B cell (primary cell): ENCODE data around the gene PCSK7. TPM values are rescaled to one million over a fixed set of nuclear protein-coding genes. Genes with fewer than 3 reads are reported as not detected.

Experiments
- ATAC-seq: fragments of 200-7000 bp; cut with Tn5 transposase; one replicate; pipeline ENCODE4 v1.10.0; 2021; ENCODE audit warnings: low read depth, mild to moderate bottlenecking, moderate number of reproducible peaks, moderate library complexity
- CTCF ChIA-PET: fragments of 350-600 bp; sonication (Branson Sonifier 250); formaldehyde crosslinking; loops from one replicate; lab custom pipeline; 2021; ENCODE audit warnings: antibody characterized with exemption, inconsistent platforms; lab: Charles Lee
- POLR2A ChIA-PET: fragments of 350-600 bp; sonication (Branson Sonifier 250); formaldehyde crosslinking; loops from one replicate; lab custom pipeline; 2021; ENCODE audit warnings: antibody characterized with exemption; lab: Charles Lee
- DNase-seq: peaks from one replicate; pipeline ENCODE4 v3.0.0; 2013
- H2AFZ ChIP-seq: 2 replicates; pipeline ENCODE4 v1.6.1; 2012; ENCODE audit warnings: mild to moderate bottlenecking, low read depth, low read length; ENCODE audit not compliant: insufficient read depth, poor library complexity, severe bottlenecking
- H3K27ac ChIP-seq, 2 donors: 1 replicate in 1 of 2; 2 replicates in 1 of 2; pipeline ENCODE4 v1.5.1; 2012 to 2013; ENCODE audit warnings: low read length in 2 of 2, mild to moderate bottlenecking in 2 of 2, moderate library complexity in 1 of 2
- H3K27me3 ChIP-seq, 4 experiments: fragments of 200-600 bp in 1 of 4; sonication (generic) in 1 of 4; replicated peaks in 1 of 4; 1 replicate in 2 of 4; 2 replicates in 2 of 4; pipeline versions ENCODE4 v1.6.1 to v1.7.0; 2013 to 2016; ENCODE audit warnings: low read length in 3 of 4, mild to moderate bottlenecking in 2 of 4, mixed read lengths in 1 of 4, moderate library complexity in 1 of 4; ENCODE audit not compliant: insufficient read depth in 4 of 4, control insufficient read depth in 3 of 4; ENCODE audit errors: control extremely low read depth in 1 of 4
- H3K36me3 ChIP-seq, 2 experiments: replicated peaks in 1 of 2; 1 replicate in 1 of 2; 2 replicates in 1 of 2; pipeline versions ENCODE4 v1.6.1 to v1.7.1; 2013; ENCODE audit warnings: low read length in 1 of 2; ENCODE audit not compliant: insufficient read depth in 2 of 2, control insufficient read depth in 1 of 2; ENCODE audit errors: control extremely low read depth in 1 of 2, extremely low read depth in 1 of 2
- H3K4me1 ChIP-seq, 2 donors: fragments of 200-600 bp in 1 of 2; sonication (generic) in 1 of 2; 1 replicate in 1 of 2; 2 replicates in 1 of 2; pipeline versions ENCODE4 v1.5.1 to v1.6.1; 2013 to 2017; ENCODE audit warnings: low read length in 2 of 2; ENCODE audit not compliant: control insufficient read depth in 2 of 2, insufficient read depth in 2 of 2
- H3K4me2 ChIP-seq: replicated peaks from 2 replicates; pipeline ENCODE3; 2012; ENCODE audit warnings: mild to moderate bottlenecking, low read depth, low read length; ENCODE audit not compliant: poor library complexity, severe bottlenecking
- H3K4me3 ChIP-seq, 5 experiments: fragments of 200-600 bp in 1 of 5; sonication (generic) in 1 of 5; 1 replicate in 3 of 5; 2 replicates in 2 of 5; pipeline versions ENCODE4 v1.5.1 to v1.7.0; 2011 to 2016; ENCODE audit warnings: low read length in 4 of 5, mild to moderate bottlenecking in 4 of 5, low read depth in 2 of 5, control low read depth in 1 of 5, moderate library complexity in 1 of 5; ENCODE audit not compliant: insufficient read depth in 1 of 5; ENCODE audit errors: control extremely low read depth in 1 of 5, extremely low read depth in 1 of 5
- H3K79me2 ChIP-seq: fragments of 200-600 bp; sonication (generic); one replicate; pipeline ENCODE4 v1.6.0; 2016; ENCODE audit warnings: low read length; ENCODE audit not compliant: control insufficient read depth, insufficient read depth
- H3K9ac ChIP-seq: fragments of 200-600 bp; sonication (generic); 2 replicates; pipeline ENCODE4 v1.6.1; 2017; ENCODE audit warnings: mild to moderate bottlenecking, low read length, moderate library complexity
- H3K9me3 ChIP-seq, 3 donors: one replicate each; pipeline versions ENCODE4 v1.6.1 to v1.7.1; 2013; ENCODE audit warnings: low read length in 2 of 3; ENCODE audit not compliant: control insufficient read depth in 2 of 3, insufficient read depth in 1 of 3; ENCODE audit errors: control extremely low read depth in 1 of 3
- H4K20me1 ChIP-seq: 2 replicates; pipeline ENCODE4 v1.6.0; 2012; ENCODE audit warnings: mild to moderate bottlenecking, low read length; ENCODE audit not compliant: insufficient read depth, control insufficient read depth, poor library complexity, severe bottlenecking
- H3K27ac Mint-ChIP-seq: one replicate; pipeline ENCODE4 v1.8.0; 2021; ENCODE audit warnings: mixed read lengths
- H3K27me3 Mint-ChIP-seq: one replicate; pipeline ENCODE4 v1.8.0; 2021; ENCODE audit warnings: mixed read lengths
- H3K4me1 Mint-ChIP-seq: one replicate; pipeline ENCODE4 v1.8.0; 2021; ENCODE audit warnings: mixed read lengths
- H3K4me3 Mint-ChIP-seq: one replicate; pipeline ENCODE4 v1.8.0; 2021; ENCODE audit warnings: mixed read lengths
- H3K9me3 Mint-ChIP-seq: one replicate; pipeline ENCODE4 v1.8.0; 2022; ENCODE audit warnings: mixed read lengths; ENCODE audit not compliant: insufficient read depth
- CTCF ChIP-seq: fragments of 200-600 bp; IDR thresholded peaks from one replicate; pipeline ENCODE4 v1.8.0; 2022; ENCODE audit warnings: antibody characterized with exemption, mild to moderate bottlenecking
- EZH2 ChIP-seq: IDR thresholded peaks from 2 replicates; pipeline ENCODE4 v1.6.1; 2012; ENCODE audit warnings: borderline replicate concordance, low read depth, mild to moderate bottlenecking, moderate library complexity, low read length; ENCODE audit not compliant: insufficient read depth, poor library complexity, severe bottlenecking
- WGBS: methylation state at CpG from one replicate; pipeline ENCODE4 v1.1.5; 2013; ENCODE audit warnings: missing lambda C conversion rate; ENCODE audit not compliant: insufficient coverage; 5-methylcytosine and 5-hydroxymethylcytosine counted together
- intact Hi-C: fragments of 100-400 bp; cut with micrococcal nuclease; formaldehyde crosslinking; loops from one replicate; pipeline ENCODE4 v1.10.0; 2022
- polyA plus RNA-seq: library from polyadenylated mRNA; depleted of rRNA; stranded (reverse); fragments of >200 nt; gene quantifications from 2 replicates; pipeline ENCODE4 v1.2.3, GENCODE V29; 2012
- total RNA-seq, 2 donors: library from RNA; stranded (reverse); fragments of 120-200 nt in 1 of 2; gene quantifications; 1 replicate in 1 of 2; 2 replicates in 1 of 2; pipeline versions ENCODE4 v1.2.3 to v1.2.4, GENCODE V29; 2013 to 2022

PCSK7 gene
- total and polyA plus RNA-seq, 2 donors (not counting 1 experiment from before 2014, with no cell fraction given) = 203 to 283 TPM

- no peak overlapping the region for H3K27ac Mint-ChIP-seq
- 96% methylated on average over 2 of the region's 4 CpGs for WGBS
- Histone ChIP-seq H3K4me3 (no peak overlapping the region), H3K9me3 (no peaks in the 10 kb centered on the region), H3K36me3 (peaks cover 0 to 46% of the 10 kb centered on the region in 2 experiments), H3K27me3 (no peaks in the 10 kb centered on the region), H3K9ac (no peak overlapping the region), H4K20me1 (no peaks in the 10 kb centered on the region), H3K4me1 (no peaks in the 10 kb centered on the region), H2AFZ (no peak overlapping the region), H3K4me2 (no peak overlapping the region), H3K79me2 (no peaks in the 10 kb centered on the region), H3K27ac (no peak overlapping the region)
- DNase-seq (no peak), ATAC-seq (no peak)
- POLR2A ChIA-PET = no interaction called here
- no peak for TF ChIP-seq CTCF
- no peak for TF ChIP-seq EZH2
- no peaks in the 10 kb centered on the region for H3K27me3 Mint-ChIP-seq
- H3K4me1 Mint-ChIP-seq = peaks cover 1% of the 10 kb centered on the region
- CTCF ChIA-PET = no interaction called here
- no peaks in the 10 kb centered on the region for H3K9me3 Mint-ChIP-seq
- intact Hi-C loops = no loop called here
- H3K4me3 Mint-ChIP-seq = no peak overlapping the region
Observed at GRCh38 chr11:117279711-117280376, 48.0 kb upstream of the PCSK7 start.

- Histone ChIP-seq H3K4me3 (no peak overlapping the region), H3K9me3 (no peaks in the 10 kb centered on the region), H3K4me1 (no peaks in the 10 kb centered on the region), H3K79me2 (no peaks in the 10 kb centered on the region), H3K27me3 (no peaks in the 10 kb centered on the region), H3K9ac (no peak overlapping the region), H3K36me3 (peaks cover 0 to 32% of the 10 kb centered on the region in 2 experiments), H3K27ac (no peak overlapping the region), H3K4me2 (no peak overlapping the region), H2AFZ (no peak overlapping the region), H4K20me1 (no peaks in the 10 kb centered on the region)
- H3K4me1 Mint-ChIP-seq = peaks cover 3% of the 10 kb centered on the region
- intact Hi-C loops = no loop called here
- DNase-seq = no peak
- CTCF ChIA-PET = interaction anchor here (0.5 kb wide), 1 partner anchor 24 kb away, joined by 3 read pairs; no protein-coding TSS in a partner anchor
- POLR2A ChIA-PET = no interaction called here
- no peaks in the 10 kb centered on the region for H3K27me3 Mint-ChIP-seq
- no peak for TF ChIP-seq CTCF
- TF ChIP-seq EZH2 = no peak
- no peaks in the 10 kb centered on the region for H3K9me3 Mint-ChIP-seq
- H3K27ac Mint-ChIP-seq = no peak overlapping the region
- ATAC-seq = no peak
- no CpG with 5 or more reads among the region's 2 CpGs for WGBS
- no peak overlapping the region for H3K4me3 Mint-ChIP-seq
Observed at GRCh38 chr11:117278347-117278746, 46.5 kb upstream of the PCSK7 start.
